Thyroid gland (tissue), 4 donors: ENCODE measurements around the gene TMEM255B. TPM values are rescaled to one million over a fixed set of nuclear protein-coding genes. Genes with fewer than 3 reads are reported as not detected.
"Not testable (repeated sequence)": the region's sequence is repeated elsewhere in the genome, so short reads cannot be mapped to it uniquely, and the experiment has no call there.

Experiments
- DNase-seq, 2 donors: peaks; one replicate each; pipeline ENCODE4 v3.0.0-alpha.2; 2019
- H3K27ac ChIP-seq, 3 donors: fragments of 200-600 bp; sonication (generic); 1 replicate in 2 of 3; 2 replicates in 1 of 3; pipeline ENCODE4 v1.5.1; 2016 to 2019; ENCODE audit warnings: mild to moderate bottlenecking in 1 of 3, moderate library complexity in 1 of 3
- H3K27me3 ChIP-seq: fragments of 200-600 bp; sonication (generic); one replicate; pipeline ENCODE4 v1.5.1; 2019
- H3K36me3 ChIP-seq, 2 donors: fragments of 200-600 bp; sonication (generic); one replicate each; pipeline ENCODE4 v1.5.1; 2016 to 2019
- H3K4me1 ChIP-seq, 2 donors: fragments of 200-600 bp; sonication (generic); one replicate each; pipeline ENCODE4 v1.5.1; 2017 to 2019
- H3K4me3 ChIP-seq, 3 donors: fragments of 200-600 bp; sonication (generic); replicated peaks in 1 of 3; 1 replicate in 2 of 3; 2 replicates in 1 of 3; pipeline ENCODE4 v1.5.1; 2016; ENCODE audit warnings: mild to moderate bottlenecking in 1 of 3
- H3K9me3 ChIP-seq: fragments of 200-600 bp; sonication (generic); one replicate; pipeline ENCODE4 v1.5.1; 2017
- POLR2A ChIP-seq, 2 donors: fragments of 450-650 bp; IDR thresholded peaks; one replicate each; pipeline ENCODE4 v1.6.1; 2017; ENCODE audit warnings: antibody characterized with exemption in 2 of 2, mild to moderate bottlenecking in 2 of 2, moderate library complexity in 1 of 2
- WGBS, 2 donors: methylation state at CpG; one replicate each; pipeline ENCODE4 v1.1.5; 2017; 5-methylcytosine and 5-hydroxymethylcytosine counted together
- intact Hi-C: fragments of 100-400 bp; cut with DNase I; formaldehyde crosslinking; loops from one replicate; pipeline ENCODE4 v1.15.1; 2023
- total RNA-seq, 4 donors: library from RNA; depleted of rRNA; stranded (reverse); fragments of >200 nt; gene quantifications; one replicate each; pipeline ENCODE4 v1.2.3, GENCODE V29; 2016
- TF ChIP-seq, protein P1 (sequence below), 6 experiments: fragments of 200-600 bp in 3 of 6; fragments of 450-650 bp in 3 of 6; sonication (generic) in 3 of 6; IDR thresholded peaks; one replicate each; pipeline ENCODE4 v1.5.1; 2016 to 2019; ENCODE audit warnings: antibody characterized with exemption in 6 of 6, mild to moderate bottlenecking in 2 of 6, inconsistent platforms in 1 of 6, moderate library complexity in 1 of 6

Gene TMEM255B
- total RNA-seq, 4 donors from 2014 or later = 6.1 to 9.2 (median 8.3) TPM

DNA sequence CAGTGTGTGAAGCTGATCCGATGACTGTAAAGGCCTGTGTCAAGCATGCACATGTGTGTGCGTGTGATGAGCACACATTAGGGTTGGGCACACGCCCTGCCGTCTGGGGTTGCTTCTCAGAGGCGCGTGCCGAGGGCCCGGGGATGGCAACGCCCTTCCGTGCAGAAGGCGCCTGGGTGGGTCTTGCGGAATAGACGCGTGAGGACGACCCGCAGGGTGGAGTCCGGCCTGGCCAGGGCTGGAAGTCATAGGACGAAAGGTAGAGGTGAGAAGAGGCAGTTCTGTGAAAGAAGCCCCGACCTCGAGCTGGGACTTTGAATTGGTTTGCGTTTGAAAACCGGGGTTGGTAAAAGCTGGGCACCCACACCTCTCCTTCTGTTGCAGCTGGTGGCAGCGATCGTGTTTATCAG, 35.7 kb downstream of the TMEM255B start:
- Histone ChIP-seq H3K4me1 (no peaks in the 10 kb centered on the region), H3K27ac (no peak overlapping the region), H3K36me3 (no peaks in the 10 kb centered on the region), H3K9me3 (no peaks in the 10 kb centered on the region), H3K4me3 (no peak overlapping the region), H3K27me3 (no peaks in the 10 kb centered on the region)
- DNase-seq = no peak
- intact Hi-C loops = no loop called here
- TF ChIP-seq, protein P1, sequence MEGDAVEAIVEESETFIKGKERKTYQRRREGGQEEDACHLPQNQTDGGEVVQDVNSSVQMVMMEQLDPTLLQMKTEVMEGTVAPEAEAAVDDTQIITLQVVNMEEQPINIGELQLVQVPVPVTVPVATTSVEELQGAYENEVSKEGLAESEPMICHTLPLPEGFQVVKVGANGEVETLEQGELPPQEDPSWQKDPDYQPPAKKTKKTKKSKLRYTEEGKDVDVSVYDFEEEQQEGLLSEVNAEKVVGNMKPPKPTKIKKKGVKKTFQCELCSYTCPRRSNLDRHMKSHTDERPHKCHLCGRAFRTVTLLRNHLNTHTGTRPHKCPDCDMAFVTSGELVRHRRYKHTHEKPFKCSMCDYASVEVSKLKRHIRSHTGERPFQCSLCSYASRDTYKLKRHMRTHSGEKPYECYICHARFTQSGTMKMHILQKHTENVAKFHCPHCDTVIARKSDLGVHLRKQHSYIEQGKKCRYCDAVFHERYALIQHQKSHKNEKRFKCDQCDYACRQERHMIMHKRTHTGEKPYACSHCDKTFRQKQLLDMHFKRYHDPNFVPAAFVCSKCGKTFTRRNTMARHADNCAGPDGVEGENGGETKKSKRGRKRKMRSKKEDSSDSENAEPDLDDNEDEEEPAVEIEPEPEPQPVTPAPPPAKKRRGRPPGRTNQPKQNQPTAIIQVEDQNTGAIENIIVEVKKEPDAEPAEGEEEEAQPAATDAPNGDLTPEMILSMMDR (IDR thresholded peaks at IDR 0.05) = no peak
- no peak for TF ChIP-seq POLR2A (IDR thresholded peaks at IDR 0.05)
- 86 to 88% methylated on average over 24 of the region's 24 CpGs for WGBS, 2 donors

- H3K27ac ChIP-seq, DNase-seq, H3K4me1 ChIP-seq, H3K9me3 ChIP-seq, H3K4me3 ChIP-seq, H3K36me3 ChIP-seq, H3K27me3 ChIP-seq, intact Hi-C loops: not testable (repeated sequence)
- 15 to 47% methylated on average over 1 of the region's 1 CpG for WGBS, 2 donors
Measured at GRCh38 chr13:113795362-113795761, 36.3 kb downstream of the TMEM255B start.

GRCh38 chr13:113796211-113796963, 37.4 kb downstream of the TMEM255B start:
- no peaks in the 10 kb centered on the region for H3K36me3 ChIP-seq
- H3K4me1 ChIP-seq = no peaks in the 10 kb centered on the region
- WGBS, 2 donors = 80 to 82% methylated on average over 20 of the region's 20 CpGs
- no peak for DNase-seq
- TF ChIP-seq, protein P1 (IDR thresholded peaks at IDR 0.05) = no peak
- TF ChIP-seq POLR2A (IDR thresholded peaks at IDR 0.05) = no peak
- no peak overlapping the region for H3K27ac ChIP-seq
- H3K27me3 ChIP-seq = no peaks in the 10 kb centered on the region
- intact Hi-C loops = no loop called here
- H3K9me3 ChIP-seq = no peaks in the 10 kb centered on the region
- H3K4me3 ChIP-seq = no peak overlapping the region

- TF ChIP-seq, protein P1 (IDR thresholded peaks at IDR 0.05) = no peak
- TF ChIP-seq POLR2A (IDR thresholded peaks at IDR 0.05) = no peak
- intact Hi-C loops = no loop called here
Measured at GRCh38 chr13:113796964-113797676, 38.1 kb downstream of the TMEM255B start.

GRCh38 chr13:113798200-113798811, 39.3 kb downstream of the TMEM255B start:
- H3K4me1 ChIP-seq = peaks cover 0 to 6% of the 10 kb centered on the region in 2 donors
- no peaks in the 10 kb centered on the region for H3K9me3 ChIP-seq
- intact Hi-C loops = no loop called here
- 83 to 86% methylated on average over 2 of the region's 2 CpGs for WGBS, 2 donors
- H3K36me3 ChIP-seq = no peaks in the 10 kb centered on the region
- no peak for DNase-seq
- H3K4me3 ChIP-seq = no peak overlapping the region
- H3K27me3 ChIP-seq = no peaks in the 10 kb centered on the region
- TF ChIP-seq POLR2A (IDR thresholded peaks at IDR 0.05) = no peak
- no peak overlapping the region for H3K27ac ChIP-seq

More at GRCh38 chr13:113796964-113797676, 38.1 kb downstream of the TMEM255B start:
- WGBS, 2 donors = 91 to 93% methylated on average over 13 to 29 of the region's 30 CpGs
- Histone ChIP-seq H3K27ac (no peak overlapping the region), H3K9me3 (no peaks in the 10 kb centered on the region), H3K27me3 (no peaks in the 10 kb centered on the region), H3K4me3 (no peak overlapping the region), H3K4me1 (peaks cover 0 to 5% of the 10 kb centered on the region in 2 donors), H3K36me3 (no peaks in the 10 kb centered on the region)
- DNase-seq = no peak

DNA sequence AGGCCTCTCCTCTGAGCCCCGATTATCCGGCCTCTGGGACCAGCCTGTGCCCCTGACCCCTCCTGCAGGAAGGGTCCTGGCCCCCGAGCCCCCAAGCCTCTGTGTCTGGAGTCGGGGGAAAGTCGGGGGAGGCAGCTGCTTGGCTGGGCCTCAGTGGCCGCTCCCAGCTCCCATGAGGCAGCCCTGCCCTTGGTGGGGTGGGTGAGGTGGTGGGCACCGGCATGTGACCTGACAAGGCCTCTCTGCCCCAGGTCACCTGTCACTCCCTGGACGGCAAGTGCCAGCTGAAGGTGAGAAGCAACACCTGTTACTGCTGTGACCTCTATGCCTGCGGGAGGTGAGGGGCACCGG, 41.5 kb downstream of the TMEM255B start:
- 90% methylated on average over 2 to 4 of the region's 10 CpGs for WGBS, 2 donors
- H3K36me3 ChIP-seq = no peaks in the 10 kb centered on the region
- no peak for DNase-seq
- no peak overlapping the region for H3K27ac ChIP-seq
- no peaks in the 10 kb centered on the region for H3K9me3 ChIP-seq
- peaks cover 0 to 6% of the 10 kb centered on the region in 2 donors for H3K4me1 ChIP-seq
- no peak for TF ChIP-seq POLR2A (IDR thresholded peaks at IDR 0.05)
- TF ChIP-seq, protein P1 (IDR thresholded peaks at IDR 0.05) = no peak
- H3K27me3 ChIP-seq = no peaks in the 10 kb centered on the region
- intact Hi-C loops = no loop called here
- H3K4me3 ChIP-seq = no peak overlapping the region
